HCT116 (cell line): ENCODE data around the gene ZNF621. TPM values are rescaled to one million over a fixed set of nuclear protein-coding genes. Genes with fewer than 3 reads are reported as not detected.

Source experiments
- ATAC-seq: fragments of 200-7000 bp; cut with Tn5 transposase; 2 replicates; pipeline ENCODE4 v1.9.1; 2020; ENCODE audit warnings: mild to moderate bottlenecking, moderate library complexity
- BruUV-seq: library from RNA; stranded (reverse); fragments of 400-500 nt; replicated peaks from 2 replicates; lab custom pipeline; 2021; lab: Mats Ljungman, UMichigan
- CTCF ChIA-PET: fragments of 300-600 bp; sonication (Branson Sonifier 250); formaldehyde crosslinking; loops from one replicate; lab custom pipeline; 2021; ENCODE audit warnings: antibody characterized with exemption; lab: Charles Lee
- POLR2A ChIA-PET: fragments of 300-600, 350-600 bp; sonication (Branson Sonifier 250); formaldehyde crosslinking; loops from one replicate; lab custom pipeline; 2021; ENCODE audit warnings: antibody characterized with exemption; lab: Charles Lee
- RAD21 ChIA-PET, 2 experiments: fragments of 300-600 bp; sonication (Branson Sonifier 250); formaldehyde crosslinking; loops; one replicate each; lab custom pipeline; 2023; ENCODE audit warnings: low total read pairs in 2 of 2; ENCODE audit not compliant: uncharacterized antibody in 2 of 2, unreplicated experiment in 2 of 2, low non-redundant PET in 1 of 2; lab: Charles Lee
- DNase-seq: peaks from one replicate; pipeline ENCODE4 v3.0.0-alpha.2; 2010; ENCODE audit warnings: low read depth, low spot score
- H2AFZ ChIP-seq: fragments of 200-600 bp; shearing (Covaris generic), sonication (generic); 2 replicates; pipeline ENCODE4 v1.6.1; 2017; ENCODE audit warnings: low read depth, mixed run types, mixed read lengths, antibody characterized with exemption, low read length; ENCODE audit not compliant: poor library complexity, severe bottlenecking
- H3K27ac ChIP-seq: 2 replicates; pipeline ENCODE4 v1.5.1; 2012; ENCODE audit warnings: low read depth, low read length
- H3K27me3 ChIP-seq: fragments of 200-600 bp; sonication (generic); 2 replicates; pipeline ENCODE4 v1.6.1; 2016; ENCODE audit warnings: mixed run types, low read length, mixed read lengths; ENCODE audit not compliant: insufficient read depth
- H3K36me3 ChIP-seq, 2 experiments: fragments of 200-500 bp in 1 of 2; fragments of 200-600 bp in 1 of 2; sonication (Bioruptor generic) in 1 of 2; sonication (generic) in 1 of 2; 2 replicates each; pipeline versions ENCODE4 v1.5.1 to v1.6.1; 2014 to 2016; ENCODE audit warnings: low read length in 2 of 2, inconsistent platforms in 1 of 2, mixed read lengths in 1 of 2, mixed run types in 1 of 2; ENCODE audit not compliant: insufficient read depth in 2 of 2, control insufficient read depth in 1 of 2
- H3K4me1 ChIP-seq, 2 experiments: fragments of 200-600 bp in 1 of 2; sonication (generic) in 1 of 2; 2 replicates each; pipeline versions ENCODE4 v1.5.1 to v1.6.1; 2012 to 2017; ENCODE audit warnings: low read length in 2 of 2, inconsistent platforms in 1 of 2, mild to moderate bottlenecking in 1 of 2, mixed read lengths in 1 of 2, mixed run types in 1 of 2, moderate library complexity in 1 of 2; ENCODE audit not compliant: insufficient read depth in 2 of 2, control insufficient read depth in 1 of 2
- H3K4me2 ChIP-seq: fragments of 200-600 bp; sonication (generic); 2 replicates; pipeline ENCODE4 v1.6.1; 2017; ENCODE audit warnings: mixed run types, low read length, mixed read lengths
- H3K4me3 ChIP-seq, 2 experiments: fragments of 200-600 bp in 1 of 2; sonication (generic) in 1 of 2; replicated peaks in 1 of 2; 2 replicates each; pipeline ENCODE4 v1.5.1; 2011 to 2016; ENCODE audit warnings: low read length in 2 of 2, control low read depth in 1 of 2, low read depth in 1 of 2, mild to moderate bottlenecking in 1 of 2, mixed read lengths in 1 of 2, mixed run types in 1 of 2
- H3K79me2 ChIP-seq: fragments of 200-600 bp; sonication (generic); 2 replicates; pipeline ENCODE4 v1.6.1; 2017; ENCODE audit warnings: mild to moderate bottlenecking, mixed run types, low read length, moderate library complexity, mixed read lengths; ENCODE audit not compliant: insufficient read depth
- H3K9ac ChIP-seq: fragments of 200-600 bp; sonication (generic); 2 replicates; pipeline ENCODE4 v1.6.1; 2016; ENCODE audit warnings: low read length, mixed read lengths
- H3K9me2 ChIP-seq: fragments of 200-600 bp; sonication (generic), shearing (Covaris generic); 2 replicates; pipeline ENCODE4 v1.6.1; 2017; ENCODE audit warnings: mixed run types, mild to moderate bottlenecking, moderate library complexity; ENCODE audit not compliant: insufficient read depth
- H3K9me3 ChIP-seq, 2 experiments: fragments of 200-500 bp in 1 of 2; fragments of 200-600 bp in 1 of 2; sonication (Bioruptor generic) in 1 of 2; sonication (generic) in 1 of 2; 2 replicates each; pipeline ENCODE4 v1.6.1; 2014 to 2017; ENCODE audit warnings: low read length in 2 of 2, mixed read lengths in 2 of 2, inconsistent platforms in 1 of 2, low read depth in 1 of 2, mild to moderate bottlenecking in 1 of 2, mixed run types in 1 of 2, moderate library complexity in 1 of 2; ENCODE audit not compliant: control insufficient read depth in 1 of 2, insufficient read depth in 1 of 2
- H4K20me1 ChIP-seq: fragments of 200-600 bp; sonication (generic), shearing (Covaris generic); 2 replicates; pipeline ENCODE4 v1.6.1; 2017; ENCODE audit warnings: mixed run types, mild to moderate bottlenecking, moderate library complexity; ENCODE audit not compliant: insufficient read depth
- CEBPB ChIP-seq: IDR thresholded peaks from 2 replicates; pipeline ENCODE4 v1.6.1; 2012; ENCODE audit warnings: low read depth
- EGR1 ChIP-seq: IDR thresholded peaks from 2 replicates; pipeline ENCODE4 v1.6.1; 2012; ENCODE audit warnings: low read depth
- EZH2 ChIP-seq: fragments of 200-600 bp; sonication (generic); IDR thresholded peaks from 2 replicates; pipeline ENCODE4 v1.6.1; 2017; ENCODE audit warnings: antibody characterized with exemption, mixed run types
- FOSL1 ChIP-seq: IDR thresholded peaks from 2 replicates; pipeline ENCODE4 v1.6.1; 2012; ENCODE audit warnings: low read depth
- JUND ChIP-seq: IDR thresholded peaks from 2 replicates; pipeline ENCODE4 v1.6.1; 2012
- POLR2A ChIP-seq: IDR thresholded peaks from 2 replicates; pipeline ENCODE4 v1.7.0; 2011; ENCODE audit warnings: borderline replicate concordance; ENCODE audit not compliant: insufficient read depth, insufficient read length; ENCODE audit errors: extremely low read depth
- RAD21 ChIP-seq: IDR thresholded peaks from 2 replicates; pipeline ENCODE4 v1.6.1; 2012; ENCODE audit warnings: low read depth, mild to moderate bottlenecking
- REST ChIP-seq: IDR thresholded peaks from 2 replicates; pipeline ENCODE4 v1.6.1; 2012; ENCODE audit warnings: low read depth
- SP1 ChIP-seq: IDR thresholded peaks from 2 replicates; pipeline ENCODE4 v1.6.1; 2012; ENCODE audit warnings: low read depth
- SRF ChIP-seq: IDR thresholded peaks from 2 replicates; pipeline ENCODE4 v1.6.1; 2012; ENCODE audit warnings: low read depth
- TCF7L2 ChIP-seq: IDR thresholded peaks from 2 replicates; pipeline ENCODE4 v1.7.0; 2011; ENCODE audit warnings: borderline replicate concordance, inconsistent platforms; ENCODE audit not compliant: insufficient read depth, insufficient read length; ENCODE audit errors: extremely low read depth
- YY1 ChIP-seq: IDR thresholded peaks from 2 replicates; pipeline ENCODE4 v1.6.1; 2011; ENCODE audit warnings: low read length, low read depth, moderate library complexity, mild to moderate bottlenecking; ENCODE audit not compliant: insufficient replicate concordance; ENCODE audit errors: extremely low read depth
- ZBTB33 ChIP-seq: IDR thresholded peaks from 2 replicates; pipeline ENCODE4 v1.6.1; 2011; ENCODE audit warnings: mild to moderate bottlenecking, low read length, moderate library complexity; ENCODE audit not compliant: insufficient replicate concordance; ENCODE audit errors: extremely low read depth
- ZFX ChIP-seq: fragments of 450-650 bp; IDR thresholded peaks from 2 replicates; pipeline ENCODE4 v1.6.1; 2017
- ZNF274 ChIP-seq: fragments of 200-500 bp; sonication (Bioruptor generic); IDR thresholded peaks from 2 replicates; pipeline ENCODE4 v1.6.1; 2014; ENCODE audit warnings: mild to moderate bottlenecking, low read depth, low read length, inconsistent platforms
- intact Hi-C: fragments of 100-400 bp; cut with micrococcal nuclease; formaldehyde crosslinking; loops from 2 replicates; pipeline ENCODE4 v1.10.0; 2022
- total RNA-seq: library from RNA; stranded (reverse); gene quantifications from one replicate; pipeline ENCODE4 v1.2.1, GENCODE V29; 2021; ENCODE audit not compliant: unreplicated experiment
- TF ChIP-seq, protein P1 (sequence below): IDR thresholded peaks from 2 replicates; pipeline ENCODE4 v1.6.1; 2012

ZNF621 gene
- total RNA-seq, 1 experiment from 2014 or later = 23.5 TPM

GRCh38 chr3:40532252-40532651, 7.5 kb downstream of the ZNF621 start:
- H3K4me2 ChIP-seq = no peak overlapping the region
- no peaks in the 10 kb centered on the region for H3K27me3 ChIP-seq
- no TSS peak for BruUV-seq
- H3K9me2 ChIP-seq = no peaks in the 10 kb centered on the region
- no peak overlapping the region for H3K9ac ChIP-seq
- H3K36me3 ChIP-seq = peaks cover 29 to 37% of the 10 kb centered on the region in 2 experiments
- H3K9me3 ChIP-seq = no peaks in the 10 kb centered on the region
- H3K4me1 ChIP-seq = no peaks in the 10 kb centered on the region
- ChIA-PET RAD21 (no interaction called here), POLR2A (no interaction called here), CTCF (no interaction called here)
- no peak overlapping the region for H2AFZ ChIP-seq
- H4K20me1 ChIP-seq = no peaks in the 10 kb centered on the region
- H3K79me2 ChIP-seq = no peaks in the 10 kb centered on the region; the same call in 1 of the 2 replicates
- DNase-seq = no peak
- H3K4me3 ChIP-seq = no peak overlapping the region
- no peak for ATAC-seq
- intact Hi-C loops = no loop called here
- TF ChIP-seq ZNF274 (peak; percentile 26; the same call in 1 of the 2 replicates), ZBTB33 (no peak)
- H3K27ac ChIP-seq = no peak overlapping the region

GRCh38 chr3:40534283-40534682, 9.5 kb downstream of the ZNF621 start:
- BruUV-seq = no TSS peak
- intact Hi-C loops = no loop called here
- no peaks in the 10 kb centered on the region for H3K27me3 ChIP-seq
- no peaks in the 10 kb centered on the region for H3K9me2 ChIP-seq
- no peaks in the 10 kb centered on the region; the same call in 1 of the 2 replicates for H3K79me2 ChIP-seq
- no peak for ATAC-seq
- H3K9ac ChIP-seq = no peak overlapping the region
- ChIA-PET RAD21 (no interaction called here), POLR2A (interaction anchor here (1.0 to 1.9 kb wide), 3 partner anchors 9 to 28 kb away, joined by 3 to 7 read pairs (median 4); partner anchors contain the start of genes ZNF620 and ZNF621), CTCF (no interaction called here)
- H3K9me3 ChIP-seq = no peaks in the 10 kb centered on the region
- peaks cover 26 to 37% of the 10 kb centered on the region in 2 experiments for H3K36me3 ChIP-seq
- H3K4me1 ChIP-seq = no peaks in the 10 kb centered on the region
- no peak overlapping the region for H3K27ac ChIP-seq
- H2AFZ ChIP-seq = no peak overlapping the region
- no peaks in the 10 kb centered on the region for H4K20me1 ChIP-seq
- DNase-seq = no peak
- no peak for TF ChIP-seq ZFX
- TF ChIP-seq REST = no peak
- TF ChIP-seq EZH2 = no peak
- TF ChIP-seq JUND = no peak
- TF ChIP-seq ZNF274 = no peak
- TF ChIP-seq POLR2A = no peak
- no peak for TF ChIP-seq SP1
- no peak for TF ChIP-seq YY1
- TF ChIP-seq EGR1 = no peak
- no peak for TF ChIP-seq RAD21
- TF ChIP-seq, protein P1, sequence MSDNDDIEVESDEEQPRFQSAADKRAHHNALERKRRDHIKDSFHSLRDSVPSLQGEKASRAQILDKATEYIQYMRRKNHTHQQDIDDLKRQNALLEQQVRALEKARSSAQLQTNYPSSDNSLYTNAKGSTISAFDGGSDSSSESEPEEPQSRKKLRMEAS = no peak
- TF ChIP-seq FOSL1 = no peak
- no peak for TF ChIP-seq SRF
- no peak for TF ChIP-seq CEBPB
- TF ChIP-seq TCF7L2 = no peak
- no peak overlapping the region for H3K4me3 ChIP-seq
- no peak overlapping the region for H3K4me2 ChIP-seq
